Fibroblast of mammary gland (primary cell): Measurements from ENCODE around the gene BCLAF3.

Experiments used
- DNase-seq: peaks from one replicate; pipeline ENCODE4 v3.0.0-alpha.2; 2010; ENCODE audit warnings: low read depth
- H3K4me3 ChIP-seq: 2 replicates; pipeline ENCODE4 v1.5.1; 2011; ENCODE audit warnings: low read depth, mild to moderate bottlenecking, low read length, moderate library complexity; ENCODE audit not compliant: control insufficient read depth
- CTCF ChIP-seq: conservative IDR thresholded peaks from 2 replicates; pipeline ENCODE4 v1.5.1; 2011; ENCODE audit warnings: low read depth, low read length, inconsistent platforms; ENCODE audit not compliant: control insufficient read depth, insufficient read depth

Gene BCLAF3

GRCh38 chrX:19990556-19991349, at the start of gene BCLAF3:
Gene BCLAF3 (minus strand): TSS chrX:19991061. CDS start chrX:19970264, 20,797 bp downstream.
- H3K4me3 ChIP-seq, result peak within 1 kb of the TSS; percentile 57
- no peak for TF ChIP-seq CTCF
- DNase-seq, result peak; percentile 78

- no peak for DNase-seq
- TF ChIP-seq CTCF, result no peak
- H3K4me3 ChIP-seq, result no peak overlapping the region
These were observed 48.1 kb upstream of the BCLAF3 start for GRCh38 chrX:20038966-20039365.

GRCh38 chrX:20037186-20037585, 46.3 kb upstream of the BCLAF3 start:
- no peak for DNase-seq
- no peak overlapping the region for H3K4me3 ChIP-seq
- TF ChIP-seq CTCF, result no peak

- H3K4me3 ChIP-seq, result no peak overlapping the region
- no peak for TF ChIP-seq CTCF
- no peak for DNase-seq
These were observed 41.3 kb upstream of the BCLAF3 start for GRCh38 chrX:20032201-20032600.

- no peak for DNase-seq
- H3K4me3 ChIP-seq, result no peak overlapping the region
- no peak for TF ChIP-seq CTCF
These were observed 38.9 kb upstream of the BCLAF3 start for GRCh38 chrX:20029728-20030127.

- no peak overlapping the region for H3K4me3 ChIP-seq
- DNase-seq, result no peak
- TF ChIP-seq CTCF, result no peak
These were observed 37.7 kb upstream of the BCLAF3 start for GRCh38 chrX:20028588-20028987.
